COR-L47 (cell line): ENCODE results near the gene TRMT1L.

Experiments
- DNase-seq: peaks from one replicate; lab custom pipeline; 2025; lab: John Stamatoyannopoulos, UW

TRMT1L gene

GRCh38 chr1:185112356-185112755, 44.4 kb downstream of the TRMT1L start:
- no peak for DNase-seq

- DNase-seq: no peak
These were observed 44.9 kb downstream of the TRMT1L start for GRCh38 chr1:185111873-185112272.

GRCh38 chr1:185110145-185110544, 46.6 kb downstream of the TRMT1L start:
- no peak for DNase-seq

GRCh38 chr1:185108321-185108720, 48.4 kb downstream of the TRMT1L start:
- DNase-seq: no peak

GRCh38 chr1:185105121-185105520, 51.6 kb downstream of the TRMT1L start:
- DNase-seq: no peak

- DNase-seq: no peak
These were observed 52.7 kb downstream of the TRMT1L start for GRCh38 chr1:185104083-185104482.

- no peak for DNase-seq
These were observed 60.2 kb downstream of the TRMT1L start for GRCh38 chr1:185096531-185096930.

- no peak for DNase-seq
These were observed 62.0 kb downstream of the TRMT1L start for GRCh38 chr1:185094761-185095160.

GRCh38 chr1:185091480-185091879, 65.3 kb downstream of the TRMT1L start:
- DNase-seq: no peak

- no peak for DNase-seq
These were observed 69.0 kb downstream of the TRMT1L start for GRCh38 chr1:185087746-185088145.

- no peak for DNase-seq
These were observed 69.7 kb downstream of the TRMT1L start for GRCh38 chr1:185087101-185087500.

- no peak for DNase-seq
These were observed 72.9 kb downstream of the TRMT1L start for GRCh38 chr1:185083818-185084217.

GRCh38 chr1:185080422-185080821, 76.3 kb downstream of the TRMT1L start:
- no peak for DNase-seq

GRCh38 chr1:185077374-185077773, 79.4 kb downstream of the TRMT1L start:
- DNase-seq: no peak

GRCh38 chr1:185075476-185075875, 81.3 kb downstream of the TRMT1L start:
- DNase-seq: no peak

GRCh38 chr1:185074307-185074706, 82.4 kb downstream of the TRMT1L start:
- no peak for DNase-seq

GRCh38 chr1:185073725-185074124, 83.0 kb downstream of the TRMT1L start:
- no peak for DNase-seq

GRCh38 chr1:185070051-185070450, 86.7 kb downstream of the TRMT1L start:
- DNase-seq: no peak

- DNase-seq: no peak
These were observed 87.5 kb downstream of the TRMT1L start for GRCh38 chr1:185069202-185069772.

GRCh38 chr1:185068341-185068740, 88.4 kb downstream of the TRMT1L start:
- DNase-seq: no peak
